DMS114 treated with DMSO at 0.1 percent for 48 hours (cell line): ENCODE data around the gene PIK3C2A.

ENCODE experiments used
- DNase-seq: peaks from one replicate; lab custom pipeline; 2025; ENCODE audit not compliant: unreplicated experiment; lab: John Stamatoyannopoulos, UW

Gene PIK3C2A

DNA sequence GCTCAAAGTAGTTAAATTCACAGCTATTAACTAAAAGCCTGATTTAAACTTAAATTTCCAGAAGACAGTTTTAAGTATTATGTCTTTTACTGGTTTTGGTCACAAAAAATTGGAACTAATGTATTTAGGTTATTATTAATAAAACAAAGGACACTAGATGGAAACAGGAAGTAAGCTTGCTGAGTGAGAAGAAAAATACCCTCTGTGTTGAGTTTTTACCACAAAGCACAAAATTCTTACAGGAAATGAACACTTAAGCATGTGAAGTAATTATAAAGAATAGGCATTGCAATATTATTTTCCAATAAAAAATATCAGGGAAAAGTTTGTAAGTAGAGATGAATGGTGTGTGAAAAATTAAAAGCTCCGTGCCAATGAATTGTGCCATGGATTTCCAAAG, 46.3 kb downstream of the PIK3C2A start:
- DNase-seq, result no peak

DNA sequence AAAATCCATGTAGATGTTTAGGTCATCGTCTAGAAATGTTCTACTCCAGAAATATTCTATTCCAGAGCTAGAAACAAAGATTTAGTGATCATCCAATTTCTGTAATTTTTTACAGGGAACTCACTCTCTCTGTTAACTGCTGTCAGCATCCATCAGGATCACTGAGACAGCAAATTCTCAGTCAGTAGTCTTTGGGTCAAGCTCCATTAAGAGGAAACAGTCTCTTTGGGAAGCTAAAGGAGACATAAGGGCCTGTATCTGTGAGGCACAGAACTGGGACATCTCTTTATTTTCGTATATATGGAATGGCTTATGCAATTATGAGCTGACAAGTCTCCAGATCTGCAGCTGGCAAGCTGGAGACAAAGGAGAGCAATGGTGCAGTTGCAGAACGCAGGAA, 48.3 kb downstream of the PIK3C2A start:
- DNase-seq, result no peak
